DOHH2 (cell line): ENCODE data around the gene CACNA2D2.

ENCODE experiments used
- H3F3A ChIP-seq: fragments of 200-600 bp; sonication (generic), shearing (Covaris generic); 2 replicates; pipeline ENCODE4 v1.6.0; 2016; ENCODE audit warnings: antibody characterized with exemption, mild to moderate bottlenecking; ENCODE audit not compliant: control insufficient read depth, insufficient read depth
- H3K27ac ChIP-seq: fragments of 200-600 bp; sonication (generic); 2 replicates; pipeline ENCODE4 v1.5.1; 2014; ENCODE audit warnings: low read depth, mild to moderate bottlenecking, low read length, moderate library complexity
- H3K27me3 ChIP-seq: fragments of 200-600 bp; sonication (generic); 2 replicates; pipeline ENCODE4 v1.6.1; 2014; ENCODE audit warnings: mild to moderate bottlenecking, low read length, mixed read lengths; ENCODE audit not compliant: control insufficient read depth
- H3K36me3 ChIP-seq: fragments of 200-600 bp; sonication (generic); 2 replicates; pipeline ENCODE4 v1.6.1; 2014; ENCODE audit warnings: mild to moderate bottlenecking, low read length, moderate library complexity, mixed read lengths; ENCODE audit not compliant: control insufficient read depth
- H3K4me1 ChIP-seq: fragments of 200-600 bp; sonication (generic); 2 replicates; pipeline ENCODE4 v1.6.1; 2014; ENCODE audit warnings: mild to moderate bottlenecking, low read length, mixed read lengths; ENCODE audit not compliant: control insufficient read depth
- H3K4me2 ChIP-seq: fragments of 200-600 bp; sonication (generic); 2 replicates; pipeline ENCODE4 v1.6.0; 2014; ENCODE audit warnings: mild to moderate bottlenecking, low read length, moderate library complexity
- H3K4me3 ChIP-seq: fragments of 200-600 bp; sonication (generic); 2 replicates; pipeline ENCODE4 v1.5.1; 2014; ENCODE audit warnings: mild to moderate bottlenecking, low read length, mixed read lengths
- H3K79me2 ChIP-seq: fragments of 200-600 bp; sonication (generic); 2 replicates; pipeline ENCODE4 v1.6.1; 2014; ENCODE audit warnings: mild to moderate bottlenecking, low read length, mixed read lengths; ENCODE audit not compliant: control insufficient read depth
- H3K9me2 ChIP-seq: fragments of 200-600 bp; sonication (generic); replicated peaks from 2 replicates; pipeline ENCODE4 v1.6.1; 2014; ENCODE audit warnings: mild to moderate bottlenecking, low read length, mixed read lengths; ENCODE audit not compliant: control insufficient read depth
- H3K9me3 ChIP-seq: fragments of 200-600 bp; sonication (generic); 2 replicates; pipeline ENCODE4 v1.6.1; 2014; ENCODE audit warnings: antibody characterized with exemption, low read length, mixed read lengths; ENCODE audit not compliant: control insufficient read depth, insufficient read depth
- H4K20me1 ChIP-seq: fragments of 200-600 bp; sonication (generic); 2 replicates; pipeline ENCODE4 v1.6.0; 2014; ENCODE audit warnings: low read depth, mild to moderate bottlenecking, antibody characterized with exemption, low read length, moderate library complexity; ENCODE audit not compliant: control insufficient read depth, insufficient read depth
- CTCF ChIP-seq: fragments of 200-600 bp; sonication (generic); IDR thresholded peaks from one replicate; pipeline ENCODE4 v1.5.1; 2014; ENCODE audit warnings: antibody characterized with exemption, mild to moderate bottlenecking, low read depth, low read length; ENCODE audit not compliant: poor library complexity, severe bottlenecking
- EZH2phosphoT487 ChIP-seq: fragments of 200-600 bp; sonication (generic); IDR thresholded peaks from 2 replicates; pipeline ENCODE4 v1.6.1; 2017; ENCODE audit warnings: borderline replicate concordance, mild to moderate bottlenecking, antibody characterized with exemption, low read length, moderate library complexity, mixed read lengths

The CACNA2D2 gene

GRCh38 chr3:50464569-50464968 is 38.9 kb downstream of the CACNA2D2 start:
- H3K79me2 ChIP-seq = no peaks in the 10 kb centered on the region
- no peak overlapping the region for H3K4me2 ChIP-seq
- 0 out of 2 replicates have a peak, but pooled peaks cover 3% of the 10 kb centered on the region for H3K27me3 ChIP-seq
- H3K4me1 ChIP-seq = no peaks in the 10 kb centered on the region
- no peaks in the 10 kb centered on the region for H3F3A ChIP-seq
- H3K4me3 ChIP-seq = no peak overlapping the region
- TF ChIP-seq CTCF (no peak), EZH2phosphoT487 (no peak)
- H4K20me1 ChIP-seq = no peaks in the 10 kb centered on the region
- no peaks in the 10 kb centered on the region for H3K36me3 ChIP-seq
- H3K9me2 ChIP-seq = no peaks in the 10 kb centered on the region
- H3K27ac ChIP-seq = no peak overlapping the region
- no peaks in the 10 kb centered on the region for H3K9me3 ChIP-seq

DNA sequence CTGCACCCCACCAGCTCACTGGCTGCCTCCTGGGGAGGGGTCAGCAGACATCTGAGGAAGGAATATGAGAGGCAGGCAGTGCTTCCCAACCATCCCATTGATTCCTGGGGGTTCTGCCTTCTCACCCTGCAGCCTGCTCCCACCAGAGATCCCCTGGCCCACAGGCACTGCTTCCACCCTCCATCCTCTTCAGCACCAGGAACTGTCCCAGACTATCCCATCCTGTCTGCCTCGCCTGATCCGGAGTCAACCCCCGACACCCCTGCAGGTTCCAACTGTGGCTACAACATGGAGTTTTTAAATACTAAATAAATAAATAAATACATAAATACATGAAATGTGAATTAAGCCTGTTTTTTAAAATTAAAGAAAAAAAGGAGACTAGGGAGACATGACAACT is 43.6 kb downstream of the CACNA2D2 start:
- H3K27me3 ChIP-seq = 0 out of 2 replicates have a peak, but pooled peaks cover 3% of the 10 kb centered on the region
- H3K27ac ChIP-seq = no peak overlapping the region
- no peak overlapping the region for H3K4me3 ChIP-seq
- H3K9me3 ChIP-seq = no peaks in the 10 kb centered on the region
- H3K4me2 ChIP-seq = no peak overlapping the region
- no peaks in the 10 kb centered on the region for H3K9me2 ChIP-seq
- TF ChIP-seq CTCF (no peak), EZH2phosphoT487 (no peak)
- no peaks in the 10 kb centered on the region for H3K79me2 ChIP-seq
- H3F3A ChIP-seq = no peaks in the 10 kb centered on the region
- no peaks in the 10 kb centered on the region for H4K20me1 ChIP-seq
- no peaks in the 10 kb centered on the region for H3K4me1 ChIP-seq
- H3K36me3 ChIP-seq = no peaks in the 10 kb centered on the region

- Histone ChIP-seq H3K27ac (no peak overlapping the region), H3K36me3 (no peaks in the 10 kb centered on the region), H3K9me3 (no peaks in the 10 kb centered on the region), H3K79me2 (no peaks in the 10 kb centered on the region), H3K27me3 (no peaks in the 10 kb centered on the region), H3K4me2 (no peak overlapping the region), H3K9me2 (no peaks in the 10 kb centered on the region), H4K20me1 (no peaks in the 10 kb centered on the region), H3F3A (no peaks in the 10 kb centered on the region), H3K4me3 (no peak overlapping the region), H3K4me1 (no peaks in the 10 kb centered on the region)
- TF ChIP-seq EZH2phosphoT487 (no peak), CTCF (no peak)
Measured at GRCh38 chr3:50457988-50458387, 45.4 kb downstream of the CACNA2D2 start.
